GM19438 (cell line): ENCODE measurements around the gene SPINT1.
A peak's percentile ranks its signal among the peaks of the same experiment; 100 is the strongest.

Experiments used
- ATAC-seq: cut with Tn5 transposase; IDR thresholded peaks from one replicate; pipeline ENCODE4 v1.9.1; 2021; ENCODE audit warnings: low read depth; ENCODE audit not compliant: unreplicated experiment

The SPINT1 gene

GRCh38 chr15:40828447-40829036 is 15.3 kb upstream of the SPINT1 start, which contains the start of gene PPP1R14D:
Gene PPP1R14D, minus strand, starts transcription at chr15:40828708. Its CDS starts 67 bp downstream, at chr15:40828641.
- no peak for ATAC-seq

GRCh38 chr15:40829115-40829514 is 14.7 kb upstream of the SPINT1 start:
- no peak for ATAC-seq

DNA sequence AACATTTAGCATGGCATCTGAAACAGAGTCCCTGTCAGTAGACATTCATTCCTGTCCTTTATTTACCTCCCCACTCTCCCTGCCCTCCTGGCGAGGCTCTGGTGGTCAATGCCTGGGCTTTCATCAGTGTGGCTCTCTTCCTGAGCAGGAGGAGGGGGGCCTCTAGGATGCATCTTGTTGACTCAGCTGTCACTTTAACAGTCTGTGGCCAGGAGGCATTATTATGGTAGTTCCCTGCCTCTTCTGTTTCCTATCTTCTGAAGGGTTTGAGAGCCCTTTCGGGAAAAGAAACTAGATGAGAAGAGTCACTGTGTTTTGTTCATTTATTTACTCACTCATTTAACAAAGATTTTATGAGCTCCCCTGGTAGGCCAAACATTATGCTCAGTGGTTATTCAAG is 13.0 kb upstream of the SPINT1 start:
- ATAC-seq: no peak

- ATAC-seq: no peak
Observed at GRCh38 chr15:40831861-40832260, 12.0 kb upstream of the SPINT1 start.

- ATAC-seq: no peak
Observed at GRCh38 chr15:40832903-40833302, 10.9 kb upstream of the SPINT1 start.

DNA sequence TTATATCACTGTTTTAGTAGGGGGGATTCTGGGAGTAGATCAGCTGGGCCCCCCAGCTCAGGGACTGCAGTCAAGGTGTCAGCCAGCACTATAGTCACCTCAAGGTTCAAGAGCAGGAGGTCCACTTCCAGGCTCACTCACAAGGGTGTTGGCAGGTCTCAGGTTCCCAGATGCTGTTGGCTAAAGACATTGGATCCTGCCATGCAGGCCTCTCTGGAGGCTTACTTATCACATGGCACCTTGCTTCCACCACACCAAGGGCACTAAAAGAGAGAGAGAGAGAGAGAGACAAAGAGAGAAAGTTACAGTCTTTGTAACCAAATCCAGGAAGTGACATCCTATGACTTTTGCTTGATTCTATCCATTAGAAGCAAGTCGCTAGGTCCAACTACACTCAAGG is 7.8 kb upstream of the SPINT1 start:
- no peak for ATAC-seq

DNA sequence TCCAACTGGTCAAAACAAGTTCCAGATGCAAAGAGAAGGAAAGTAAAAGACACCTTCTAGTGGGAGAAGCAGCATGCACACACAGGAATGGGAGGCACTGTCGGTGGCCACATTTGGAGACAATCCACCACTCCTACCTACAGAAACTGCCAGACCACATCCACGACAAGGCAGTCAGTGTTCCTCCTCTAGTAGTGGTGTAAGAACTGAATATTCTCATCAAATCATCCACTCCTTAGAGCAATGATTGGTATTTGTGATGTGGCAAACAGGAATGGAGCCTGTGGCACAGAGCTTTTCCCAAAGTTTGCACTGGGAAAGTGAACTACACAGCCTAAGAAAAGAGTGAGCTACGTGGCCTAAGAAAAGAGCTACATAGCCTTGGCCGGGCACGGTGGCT is 5.1 kb upstream of the SPINT1 start:
- ATAC-seq: no peak

DNA sequence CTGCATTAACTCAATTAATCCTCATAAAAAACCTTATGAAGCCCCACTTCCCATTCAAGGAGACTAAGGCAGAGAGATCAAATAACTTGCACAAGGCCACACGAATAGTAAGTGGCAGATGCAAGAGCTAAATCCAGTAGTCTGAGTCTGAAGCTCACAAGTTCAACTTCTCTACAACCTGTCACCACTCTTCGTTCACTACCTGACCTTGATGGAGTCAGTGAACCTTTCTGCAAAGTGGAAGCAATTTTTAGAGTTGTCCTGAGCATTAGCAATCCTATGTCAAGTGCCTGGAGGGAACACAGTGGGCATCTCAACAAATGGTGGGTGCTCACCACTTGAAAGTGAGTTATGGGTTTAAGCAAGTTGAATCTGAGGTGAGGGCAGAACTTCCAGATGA is 2.1 kb upstream of the SPINT1 start:
- no peak for ATAC-seq

GRCh38 chr15:40843261-40843884 is 475 bp upstream of the SPINT1 start:
- ATAC-seq: no peak

DNA sequence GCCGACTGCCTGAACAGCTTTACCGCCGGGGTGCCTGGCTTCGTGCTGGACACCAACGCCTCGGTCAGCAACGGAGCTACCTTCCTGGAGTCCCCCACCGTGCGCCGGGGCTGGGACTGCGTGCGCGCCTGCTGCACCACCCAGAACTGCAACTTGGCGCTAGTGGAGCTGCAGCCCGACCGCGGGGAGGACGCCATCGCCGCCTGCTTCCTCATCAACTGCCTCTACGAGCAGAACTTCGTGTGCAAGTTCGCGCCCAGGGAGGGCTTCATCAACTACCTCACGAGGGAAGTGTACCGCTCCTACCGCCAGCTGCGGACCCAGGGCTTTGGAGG is 815 bp downstream of the SPINT1 start:
- no peak for ATAC-seq

GRCh38 chr15:40845036-40845435 is 1.2 kb downstream of the SPINT1 start:
- ATAC-seq: no peak

GRCh38 chr15:40845511-40846284 is 1.9 kb downstream of the SPINT1 start:
- ATAC-seq: no peak

DNA sequence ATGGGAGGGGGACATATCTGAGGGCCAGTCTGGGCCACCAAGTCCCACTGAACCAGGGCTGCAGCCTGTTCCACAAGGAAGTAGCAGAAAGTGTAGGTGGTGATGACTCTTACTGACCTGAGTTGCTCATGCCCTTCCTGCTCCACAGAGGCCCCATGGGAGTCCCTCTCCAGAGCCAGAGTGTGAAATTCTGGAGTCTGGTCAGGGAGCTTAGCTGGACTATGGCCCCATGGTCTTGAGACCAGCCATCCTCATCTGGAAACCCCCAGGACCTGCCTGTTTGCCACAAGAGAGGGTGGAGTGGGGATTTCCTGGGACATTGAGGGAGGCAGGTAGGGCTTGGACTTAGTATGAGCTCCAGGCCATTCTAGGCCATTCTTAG is 3.0 kb downstream of the SPINT1 start:
- no peak for ATAC-seq

GRCh38 chr15:40847223-40847961 is 3.5 kb downstream of the SPINT1 start:
- peak; percentile 81 for ATAC-seq

GRCh38 chr15:40850576-40851112 is 6.8 kb downstream of the SPINT1 start:
- ATAC-seq: no peak

- ATAC-seq: no peak
Observed at GRCh38 chr15:40852529-40852928, 8.7 kb downstream of the SPINT1 start.

GRCh38 chr15:40853241-40853890 is 9.5 kb downstream of the SPINT1 start:
- ATAC-seq: no peak

DNA sequence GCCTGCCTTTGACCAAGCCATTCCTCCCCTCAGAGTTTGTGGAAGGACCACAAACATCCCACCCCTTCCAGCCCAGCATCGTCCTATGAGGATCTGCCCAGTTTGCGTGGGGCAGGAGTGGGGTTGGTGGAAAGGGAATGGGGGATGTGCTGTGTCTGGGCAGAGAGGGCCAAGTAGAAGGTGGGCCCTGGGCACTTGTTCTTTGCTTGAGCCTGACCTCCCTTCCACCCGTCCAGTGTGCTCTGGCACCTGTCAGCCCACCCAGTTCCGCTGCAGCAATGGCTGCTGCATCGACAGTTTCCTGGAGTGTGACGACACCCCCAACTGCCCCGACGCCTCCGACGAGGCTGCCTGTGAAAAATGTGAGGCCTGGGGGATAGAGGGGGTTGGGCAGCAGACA is 10.3 kb downstream of the SPINT1 start:
- no peak for ATAC-seq

DNA sequence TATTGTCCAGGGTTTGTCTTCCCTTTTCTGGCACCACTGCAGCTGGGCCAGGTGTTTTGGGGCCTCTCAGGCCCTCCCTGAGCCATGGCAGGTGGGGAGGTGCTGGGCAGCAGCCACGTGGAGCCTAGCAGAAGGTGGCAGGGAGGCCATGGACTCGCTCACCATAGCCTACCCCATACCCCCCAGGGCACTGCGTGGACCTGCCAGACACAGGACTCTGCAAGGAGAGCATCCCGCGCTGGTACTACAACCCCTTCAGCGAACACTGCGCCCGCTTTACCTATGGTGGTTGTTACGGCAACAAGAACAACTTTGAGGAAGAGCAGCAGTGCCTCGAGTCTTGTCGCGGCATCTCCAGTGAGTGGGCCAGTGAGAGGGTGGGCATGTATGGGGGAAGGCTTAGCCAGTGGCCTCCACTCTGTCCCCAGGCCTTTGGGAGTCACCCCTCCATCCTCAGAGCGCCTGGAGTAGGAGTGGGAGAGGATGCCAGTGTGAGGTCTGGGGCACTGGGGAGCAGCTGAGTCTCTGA is 11.9 kb downstream of the SPINT1 start:
- ATAC-seq: no peak

GRCh38 chr15:40856746-40857145 is 12.9 kb downstream of the SPINT1 start:
- no peak for ATAC-seq
